ENCODE measurements around the gene MYH11.

GRCh38 chr16:15898654-15899053, 41.8 kb upstream of the MYH11 start:
- no peak for TF ChIP-seq RAD21 (conservative IDR thresholded peaks at IDR 0.05)
- TF ChIP-seq CTCF (IDR thresholded peaks at IDR 0.05; ENCODE audit: poor library complexity, severe bottlenecking) = no peak
- no peak for TF ChIP-seq EZH2 (IDR thresholded peaks at IDR 0.05; ENCODE audit: borderline replicate concordance, insufficient read depth, low read length, poor library complexity, severe bottlenecking)
- TF ChIP-seq EP300 (conservative IDR thresholded peaks at IDR 0.05; ENCODE audit: poor library complexity, severe bottlenecking) = no peak
- TF ChIP-seq POLR2AphosphoS5 (IDR thresholded peaks at IDR 0.05) = no peak
- TF ChIP-seq REST (IDR thresholded peaks at IDR 0.05; ENCODE audit: borderline replicate concordance) = no peak
- TF ChIP-seq SMC3 (conservative IDR thresholded peaks at IDR 0.05; ENCODE audit: poor library complexity) = no peak
- TF ChIP-seq MXI1 (conservative IDR thresholded peaks at IDR 0.05; ENCODE audit: poor library complexity, severe bottlenecking) = no peak

All from neural cell (in vitro differentiated cells).